B cell (primary cell): ENCODE results near the gene AGAP1. TPM values are rescaled to one million over a fixed set of nuclear protein-coding genes. Genes with fewer than 3 reads are reported as not detected.

Source experiments
- ATAC-seq: fragments of 200-7000 bp; cut with Tn5 transposase; one replicate; pipeline ENCODE4 v1.10.0; 2021; ENCODE audit warnings: low read depth, mild to moderate bottlenecking, moderate number of reproducible peaks, moderate library complexity
- CTCF ChIA-PET: fragments of 350-600 bp; sonication (Branson Sonifier 250); formaldehyde crosslinking; loops from one replicate; lab custom pipeline; 2021; ENCODE audit warnings: antibody characterized with exemption, inconsistent platforms; lab: Charles Lee
- POLR2A ChIA-PET: fragments of 350-600 bp; sonication (Branson Sonifier 250); formaldehyde crosslinking; loops from one replicate; lab custom pipeline; 2021; ENCODE audit warnings: antibody characterized with exemption; lab: Charles Lee
- DNase-seq: peaks from one replicate; pipeline ENCODE4 v3.0.0; 2013
- H2AFZ ChIP-seq: 2 replicates; pipeline ENCODE4 v1.6.1; 2012; ENCODE audit warnings: mild to moderate bottlenecking, low read depth, low read length; ENCODE audit not compliant: insufficient read depth, poor library complexity, severe bottlenecking
- H3K27ac ChIP-seq, 2 donors: 1 replicate in 1 of 2; 2 replicates in 1 of 2; pipeline ENCODE4 v1.5.1; 2012 to 2013; ENCODE audit warnings: low read length in 2 of 2, mild to moderate bottlenecking in 2 of 2, moderate library complexity in 1 of 2
- H3K27me3 ChIP-seq, 4 experiments: fragments of 200-600 bp in 1 of 4; sonication (generic) in 1 of 4; replicated peaks in 1 of 4; 1 replicate in 2 of 4; 2 replicates in 2 of 4; pipeline versions ENCODE4 v1.6.1 to v1.7.0; 2013 to 2016; ENCODE audit warnings: low read length in 3 of 4, mild to moderate bottlenecking in 2 of 4, mixed read lengths in 1 of 4, moderate library complexity in 1 of 4; ENCODE audit not compliant: insufficient read depth in 4 of 4, control insufficient read depth in 3 of 4; ENCODE audit errors: control extremely low read depth in 1 of 4
- H3K36me3 ChIP-seq, 2 experiments: replicated peaks in 1 of 2; 1 replicate in 1 of 2; 2 replicates in 1 of 2; pipeline versions ENCODE4 v1.6.1 to v1.7.1; 2013; ENCODE audit warnings: low read length in 1 of 2; ENCODE audit not compliant: insufficient read depth in 2 of 2, control insufficient read depth in 1 of 2; ENCODE audit errors: control extremely low read depth in 1 of 2, extremely low read depth in 1 of 2
- H3K4me1 ChIP-seq, 2 donors: fragments of 200-600 bp in 1 of 2; sonication (generic) in 1 of 2; 1 replicate in 1 of 2; 2 replicates in 1 of 2; pipeline versions ENCODE4 v1.5.1 to v1.6.1; 2013 to 2017; ENCODE audit warnings: low read length in 2 of 2; ENCODE audit not compliant: control insufficient read depth in 2 of 2, insufficient read depth in 2 of 2
- H3K4me2 ChIP-seq: replicated peaks from 2 replicates; pipeline ENCODE3; 2012; ENCODE audit warnings: mild to moderate bottlenecking, low read depth, low read length; ENCODE audit not compliant: poor library complexity, severe bottlenecking
- H3K4me3 ChIP-seq, 5 experiments: fragments of 200-600 bp in 1 of 5; sonication (generic) in 1 of 5; 1 replicate in 3 of 5; 2 replicates in 2 of 5; pipeline versions ENCODE4 v1.5.1 to v1.7.0; 2011 to 2016; ENCODE audit warnings: low read length in 4 of 5, mild to moderate bottlenecking in 4 of 5, low read depth in 2 of 5, control low read depth in 1 of 5, moderate library complexity in 1 of 5; ENCODE audit not compliant: insufficient read depth in 1 of 5; ENCODE audit errors: control extremely low read depth in 1 of 5, extremely low read depth in 1 of 5
- H3K79me2 ChIP-seq: fragments of 200-600 bp; sonication (generic); one replicate; pipeline ENCODE4 v1.6.0; 2016; ENCODE audit warnings: low read length; ENCODE audit not compliant: control insufficient read depth, insufficient read depth
- H3K9ac ChIP-seq: fragments of 200-600 bp; sonication (generic); 2 replicates; pipeline ENCODE4 v1.6.1; 2017; ENCODE audit warnings: mild to moderate bottlenecking, low read length, moderate library complexity
- H3K9me3 ChIP-seq, 3 donors: one replicate each; pipeline versions ENCODE4 v1.6.1 to v1.7.1; 2013; ENCODE audit warnings: low read length in 2 of 3; ENCODE audit not compliant: control insufficient read depth in 2 of 3, insufficient read depth in 1 of 3; ENCODE audit errors: control extremely low read depth in 1 of 3
- H4K20me1 ChIP-seq: 2 replicates; pipeline ENCODE4 v1.6.0; 2012; ENCODE audit warnings: mild to moderate bottlenecking, low read length; ENCODE audit not compliant: insufficient read depth, control insufficient read depth, poor library complexity, severe bottlenecking
- H3K27ac Mint-ChIP-seq: one replicate; pipeline ENCODE4 v1.8.0; 2021; ENCODE audit warnings: mixed read lengths
- H3K27me3 Mint-ChIP-seq: one replicate; pipeline ENCODE4 v1.8.0; 2021; ENCODE audit warnings: mixed read lengths
- H3K4me1 Mint-ChIP-seq: one replicate; pipeline ENCODE4 v1.8.0; 2021; ENCODE audit warnings: mixed read lengths
- H3K4me3 Mint-ChIP-seq: one replicate; pipeline ENCODE4 v1.8.0; 2021; ENCODE audit warnings: mixed read lengths
- H3K9me3 Mint-ChIP-seq: one replicate; pipeline ENCODE4 v1.8.0; 2022; ENCODE audit warnings: mixed read lengths; ENCODE audit not compliant: insufficient read depth
- EZH2 ChIP-seq: IDR thresholded peaks from 2 replicates; pipeline ENCODE4 v1.6.1; 2012; ENCODE audit warnings: borderline replicate concordance, low read depth, mild to moderate bottlenecking, moderate library complexity, low read length; ENCODE audit not compliant: insufficient read depth, poor library complexity, severe bottlenecking
- WGBS: methylation state at CpG from one replicate; pipeline ENCODE4 v1.1.5; 2013; ENCODE audit warnings: missing lambda C conversion rate; ENCODE audit not compliant: insufficient coverage; 5-methylcytosine and 5-hydroxymethylcytosine counted together
- intact Hi-C: fragments of 100-400 bp; cut with micrococcal nuclease; formaldehyde crosslinking; loops from one replicate; pipeline ENCODE4 v1.10.0; 2022
- polyA plus RNA-seq: library from polyadenylated mRNA; depleted of rRNA; stranded (reverse); fragments of >200 nt; gene quantifications from 2 replicates; pipeline ENCODE4 v1.2.3, GENCODE V29; 2012
- total RNA-seq, 2 donors: library from RNA; stranded (reverse); fragments of 120-200 nt in 1 of 2; gene quantifications; 1 replicate in 1 of 2; 2 replicates in 1 of 2; pipeline versions ENCODE4 v1.2.3 to v1.2.4, GENCODE V29; 2013 to 2022
- TF ChIP-seq, protein P1 (sequence below): fragments of 200-600 bp; IDR thresholded peaks from one replicate; pipeline ENCODE4 v1.8.0; 2022; ENCODE audit warnings: antibody characterized with exemption, mild to moderate bottlenecking

AGAP1 gene
- total and polyA plus RNA-seq, 2 donors (not counting 1 experiment from before 2014, with no cell fraction given), result 0.01 TPM; not detected in 1

DNA sequence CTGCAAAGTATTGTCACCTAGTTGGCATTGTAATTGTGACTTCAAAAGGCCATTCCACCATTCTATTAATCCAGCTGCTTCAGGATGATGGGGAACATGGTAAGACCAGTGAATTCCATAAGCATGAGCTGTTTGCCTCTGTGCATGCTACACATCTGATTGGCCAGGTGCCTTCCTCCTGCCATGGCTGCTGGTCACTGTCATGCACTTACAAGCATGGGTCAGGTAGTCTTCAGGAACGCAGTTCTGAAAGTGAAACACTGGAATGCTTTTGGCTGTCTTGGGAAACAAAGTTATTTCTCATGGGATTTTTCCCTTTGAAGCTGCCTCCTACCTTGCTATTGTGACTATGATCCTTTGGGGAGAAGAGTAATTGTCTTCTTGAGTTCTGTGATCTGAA, 406.8 kb downstream of the AGAP1 start:
- Mint-ChIP-seq H3K9me3 (peaks cover 4% of the 10 kb centered on the region), H3K4me3 (no peak overlapping the region), H3K4me1 (no peaks in the 10 kb centered on the region), H3K27ac (no peak overlapping the region), H3K27me3 (peaks cover 5% of the 10 kb centered on the region)
- H2AFZ ChIP-seq, result no peak overlapping the region
- no peak overlapping the region for H3K9ac ChIP-seq
- no peak overlapping the region for H3K4me2 ChIP-seq
- H3K9me3 ChIP-seq, result peaks cover 0 to 1% (median 0%) of the 10 kb centered on the region in 3 donors
- no peak overlapping the region for H3K27ac ChIP-seq
- no peak for ATAC-seq
- no peaks in the 10 kb centered on the region for H3K4me1 ChIP-seq
- no peak for DNase-seq
- 91% methylated on average over 1 of the region's 1 CpG for whole genome bisulfite sequencing
- no peaks in the 10 kb centered on the region for H4K20me1 ChIP-seq
- no peaks in the 10 kb centered on the region for H3K27me3 ChIP-seq
- ChIA-PET POLR2A (no interaction called here), CTCF (no interaction called here)
- no peaks in the 10 kb centered on the region for H3K36me3 ChIP-seq
- H3K79me2 ChIP-seq, result no peaks in the 10 kb centered on the region
- intact Hi-C loops, result no loop called here
- no peak overlapping the region for H3K4me3 ChIP-seq
- no peak for TF ChIP-seq EZH2
- TF ChIP-seq, protein P1, sequence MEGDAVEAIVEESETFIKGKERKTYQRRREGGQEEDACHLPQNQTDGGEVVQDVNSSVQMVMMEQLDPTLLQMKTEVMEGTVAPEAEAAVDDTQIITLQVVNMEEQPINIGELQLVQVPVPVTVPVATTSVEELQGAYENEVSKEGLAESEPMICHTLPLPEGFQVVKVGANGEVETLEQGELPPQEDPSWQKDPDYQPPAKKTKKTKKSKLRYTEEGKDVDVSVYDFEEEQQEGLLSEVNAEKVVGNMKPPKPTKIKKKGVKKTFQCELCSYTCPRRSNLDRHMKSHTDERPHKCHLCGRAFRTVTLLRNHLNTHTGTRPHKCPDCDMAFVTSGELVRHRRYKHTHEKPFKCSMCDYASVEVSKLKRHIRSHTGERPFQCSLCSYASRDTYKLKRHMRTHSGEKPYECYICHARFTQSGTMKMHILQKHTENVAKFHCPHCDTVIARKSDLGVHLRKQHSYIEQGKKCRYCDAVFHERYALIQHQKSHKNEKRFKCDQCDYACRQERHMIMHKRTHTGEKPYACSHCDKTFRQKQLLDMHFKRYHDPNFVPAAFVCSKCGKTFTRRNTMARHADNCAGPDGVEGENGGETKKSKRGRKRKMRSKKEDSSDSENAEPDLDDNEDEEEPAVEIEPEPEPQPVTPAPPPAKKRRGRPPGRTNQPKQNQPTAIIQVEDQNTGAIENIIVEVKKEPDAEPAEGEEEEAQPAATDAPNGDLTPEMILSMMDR, result no peak

DNA sequence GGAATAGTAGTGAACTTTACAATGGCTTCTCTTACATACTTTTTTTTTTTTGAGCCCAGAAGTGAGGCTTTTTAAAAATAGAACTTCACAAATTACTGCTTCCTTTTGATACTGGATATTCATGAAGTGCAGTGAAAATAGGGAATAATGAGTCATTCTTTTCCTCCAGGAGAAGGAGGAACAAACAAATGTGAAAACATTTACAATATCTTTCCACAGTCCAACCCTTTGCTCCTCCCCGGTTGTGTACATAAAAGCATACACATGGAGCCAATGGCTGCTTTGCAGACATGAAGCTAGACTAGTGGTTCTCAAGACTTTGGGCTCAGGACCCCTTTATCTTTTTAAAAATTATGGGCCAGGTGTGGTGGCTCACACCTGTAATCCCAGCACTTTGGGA, 407.4 kb downstream of the AGAP1 start:
- H3K9ac ChIP-seq, result no peak overlapping the region
- ATAC-seq (no peak), DNase-seq (no peak)
- TF ChIP-seq, protein P1, result no peak
- no peak for TF ChIP-seq EZH2
- no peak overlapping the region for H2AFZ ChIP-seq
- POLR2A ChIA-PET, result no interaction called here
- no peak overlapping the region for H3K27ac Mint-ChIP-seq
- no peak overlapping the region for H3K4me3 ChIP-seq
- H3K27ac ChIP-seq, result no peak overlapping the region
- H3K9me3 ChIP-seq, result peaks cover 0 to 1% (median 0%) of the 10 kb centered on the region in 3 donors
- no peaks in the 10 kb centered on the region for H3K4me1 Mint-ChIP-seq
- H3K36me3 ChIP-seq, result no peaks in the 10 kb centered on the region
- no peaks in the 10 kb centered on the region for H3K4me1 ChIP-seq
- H3K4me2 ChIP-seq, result no peak overlapping the region
- H3K79me2 ChIP-seq, result no peaks in the 10 kb centered on the region
- WGBS, result no CpG with 5 or more reads among the region's 1 CpG
- intact Hi-C loops, result no loop called here
- H4K20me1 ChIP-seq, result no peaks in the 10 kb centered on the region
- peaks cover 0 to 3% (median 0%) of the 10 kb centered on the region in 4 experiments for H3K27me3 ChIP-seq
- CTCF ChIA-PET, result no interaction called here
- no peak overlapping the region for H3K4me3 Mint-ChIP-seq
- H3K9me3 Mint-ChIP-seq, result peaks cover under 1% of the 10 kb centered on the region
- peaks cover 10% of the 10 kb centered on the region for H3K27me3 Mint-ChIP-seq
